ENCODE measurements around the gene CAMTA1.

The CAMTA1 gene

GRCh38 chr1:7014640-7014930 lies 229.3 kb downstream of the CAMTA1 start:
- no peak for TF ChIP-seq CTCF (IDR thresholded peaks at IDR 0.05; ENCODE audit: insufficient read depth, low read depth, low read length, missing control alignments)
- no peak overlapping the region for H3K4me3 ChIP-seq (ENCODE audit: low read length)

GRCh38 chr1:7015022-7015421 lies 229.8 kb downstream of the CAMTA1 start:
- H3K4me3 ChIP-seq (ENCODE audit: low read length) = no peak overlapping the region
- no peak for DNase-seq (ENCODE audit: low read depth)
- TF ChIP-seq CTCF (IDR thresholded peaks at IDR 0.05; ENCODE audit: insufficient read depth, low read depth, low read length, missing control alignments) = no peak

More at GRCh38 chr1:7014640-7014930, 229.3 kb downstream of the CAMTA1 start:
- no peak for DNase-seq (ENCODE audit: low read depth)

GRCh38 chr1:7018351-7018750 lies 233.1 kb downstream of the CAMTA1 start:
- TF ChIP-seq CTCF (IDR thresholded peaks at IDR 0.05; ENCODE audit: insufficient read depth, low read depth, low read length, missing control alignments) = no peak
- DNase-seq (ENCODE audit: low read depth) = no peak
- H3K4me3 ChIP-seq (ENCODE audit: low read length) = no peak overlapping the region

DNA sequence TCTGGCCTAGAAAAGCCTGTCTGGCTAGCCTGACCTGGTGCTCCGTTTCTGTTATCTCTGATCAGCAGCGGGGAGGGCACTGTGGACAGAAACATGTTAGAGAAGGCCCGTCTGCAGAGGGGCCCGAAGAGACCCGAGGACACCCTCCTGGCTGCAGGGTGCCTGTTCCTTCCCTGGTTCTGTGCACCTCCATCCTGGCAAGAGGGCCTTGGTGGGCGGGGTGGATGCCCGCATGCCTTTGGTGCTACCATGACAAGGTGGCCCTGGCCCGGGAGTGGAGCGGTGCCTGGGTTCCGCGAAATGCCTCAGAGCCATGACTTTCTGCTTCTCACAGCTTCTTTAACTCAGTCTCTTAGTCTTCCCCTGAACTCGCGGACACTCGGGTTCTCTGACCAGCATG lies 233.6 kb downstream of the CAMTA1 start:
- H3K4me3 ChIP-seq (ENCODE audit: low read length) = no peak overlapping the region
- no peak for TF ChIP-seq CTCF (IDR thresholded peaks at IDR 0.05; ENCODE audit: insufficient read depth, low read depth, low read length, missing control alignments)
- DNase-seq (ENCODE audit: low read depth) = no peak

DNA sequence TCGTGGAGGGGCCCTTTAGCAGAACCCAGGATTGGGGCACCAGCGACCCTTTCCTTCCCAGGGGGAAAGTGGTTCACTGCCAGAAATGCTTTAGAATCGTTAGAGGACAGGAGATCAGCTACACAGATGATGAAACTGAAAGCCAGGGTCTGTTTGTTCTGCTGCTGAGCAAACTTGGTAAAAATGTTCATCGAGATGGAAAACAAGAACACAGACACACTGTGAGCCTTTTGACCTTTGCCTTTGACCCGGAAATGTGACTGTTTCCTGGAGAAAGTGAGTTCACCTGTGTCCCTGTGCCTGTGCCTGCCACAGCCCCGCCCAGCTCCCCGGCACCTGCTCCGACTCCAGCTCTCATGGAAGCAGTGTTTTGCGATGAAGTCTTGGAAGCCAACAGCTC lies 234.3 kb downstream of the CAMTA1 start:
- TF ChIP-seq CTCF (IDR thresholded peaks at IDR 0.05; ENCODE audit: insufficient read depth, low read depth, low read length, missing control alignments) = no peak
- no peak overlapping the region for H3K4me3 ChIP-seq (ENCODE audit: low read length)
- no peak for DNase-seq (ENCODE audit: low read depth)

DNA sequence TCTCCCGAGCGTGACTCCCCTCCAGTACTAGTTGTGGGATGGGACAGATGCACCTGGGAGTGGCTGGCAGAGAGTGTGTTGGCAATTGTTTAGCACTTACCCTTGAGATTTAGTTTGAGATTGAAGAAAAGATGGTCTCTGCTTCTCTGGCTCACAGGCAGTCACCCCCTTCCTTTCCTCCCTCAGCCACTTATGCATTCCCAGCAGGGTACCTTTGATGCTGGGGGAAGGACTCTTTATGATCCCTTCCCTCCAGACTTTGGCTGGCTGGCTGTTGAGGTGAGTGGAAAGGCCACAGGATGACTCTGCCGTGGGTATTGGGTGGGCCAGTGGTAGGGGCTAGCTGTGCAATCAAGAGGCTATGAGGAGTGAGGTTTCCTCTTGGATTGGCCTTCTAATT lies 236.8 kb downstream of the CAMTA1 start:
- DNase-seq (ENCODE audit: low read depth) = no peak
- no peak for TF ChIP-seq CTCF (IDR thresholded peaks at IDR 0.05; ENCODE audit: insufficient read depth, low read depth, low read length, missing control alignments)
- no peak overlapping the region for H3K4me3 ChIP-seq (ENCODE audit: low read length)

- DNase-seq (ENCODE audit: low read depth) = no peak
- TF ChIP-seq CTCF (IDR thresholded peaks at IDR 0.05; ENCODE audit: insufficient read depth, low read depth, low read length, missing control alignments) = no peak
- no peak overlapping the region for H3K4me3 ChIP-seq (ENCODE audit: low read length)
Observed at GRCh38 chr1:7025013-7025412, 239.8 kb downstream of the CAMTA1 start.

Measured in epithelial cell of esophagus (primary cell).